ENCODE results near the gene NUDT15. TPM values are rescaled to one million over a fixed set of nuclear protein-coding genes. Genes with fewer than 3 reads are reported as not detected.
"Not testable (repeated sequence)": the region's sequence is repeated elsewhere in the genome, so short reads cannot be mapped to it uniquely, and the experiment has no call there.

The NUDT15 gene
- total and polyA plus RNA-seq, 4 donors: 8.6 to 15.4 (median 10.9) TPM

- no peaks in the 10 kb centered on the region for H3K4me1 ChIP-seq (ENCODE audit: control insufficient read depth in 5 of 5, insufficient read depth in 5 of 5, low read length in 5 of 5)
- no peak overlapping the region for H3K27ac ChIP-seq (ENCODE audit: low read depth in 1 of 2, low read length in 1 of 2)
- H3K9ac ChIP-seq (ENCODE audit: insufficient read depth in 1 of 2, low read length in 2 of 2): no peak overlapping the region
- no peaks in the 10 kb centered on the region for H3K27me3 ChIP-seq (ENCODE audit: control insufficient read depth in 3 of 3, insufficient read depth in 3 of 3, low read length in 2 of 3)
- H3K36me3 ChIP-seq (ENCODE audit: control insufficient read depth in 4 of 4, insufficient read depth in 4 of 4, low read length in 4 of 4): peaks cover 6 to 16% (median 12%) of the 10 kb centered on the region in 4 donors
- no peak for ATAC-seq (ENCODE audit: insufficient read depth, low FRiP score)
- TF ChIP-seq, protein P1, sequence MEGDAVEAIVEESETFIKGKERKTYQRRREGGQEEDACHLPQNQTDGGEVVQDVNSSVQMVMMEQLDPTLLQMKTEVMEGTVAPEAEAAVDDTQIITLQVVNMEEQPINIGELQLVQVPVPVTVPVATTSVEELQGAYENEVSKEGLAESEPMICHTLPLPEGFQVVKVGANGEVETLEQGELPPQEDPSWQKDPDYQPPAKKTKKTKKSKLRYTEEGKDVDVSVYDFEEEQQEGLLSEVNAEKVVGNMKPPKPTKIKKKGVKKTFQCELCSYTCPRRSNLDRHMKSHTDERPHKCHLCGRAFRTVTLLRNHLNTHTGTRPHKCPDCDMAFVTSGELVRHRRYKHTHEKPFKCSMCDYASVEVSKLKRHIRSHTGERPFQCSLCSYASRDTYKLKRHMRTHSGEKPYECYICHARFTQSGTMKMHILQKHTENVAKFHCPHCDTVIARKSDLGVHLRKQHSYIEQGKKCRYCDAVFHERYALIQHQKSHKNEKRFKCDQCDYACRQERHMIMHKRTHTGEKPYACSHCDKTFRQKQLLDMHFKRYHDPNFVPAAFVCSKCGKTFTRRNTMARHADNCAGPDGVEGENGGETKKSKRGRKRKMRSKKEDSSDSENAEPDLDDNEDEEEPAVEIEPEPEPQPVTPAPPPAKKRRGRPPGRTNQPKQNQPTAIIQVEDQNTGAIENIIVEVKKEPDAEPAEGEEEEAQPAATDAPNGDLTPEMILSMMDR (IDR thresholded peaks at IDR 0.05; ENCODE audit: control extremely low read depth, extremely low read depth): no peak
- no peak overlapping the region for H3K4me3 ChIP-seq
- no peaks in the 10 kb centered on the region for H3K9me3 ChIP-seq (ENCODE audit: control insufficient read depth in 4 of 4, insufficient read depth in 3 of 4, low read length in 3 of 4)
- WGBS, 2 donors: 96% methylated on average over 6 of the region's 6 CpGs
- DNase-seq: no peak
Observed at GRCh38 chr13:48054601-48055000, 17.1 kb downstream of the NUDT15 start.

DNA sequence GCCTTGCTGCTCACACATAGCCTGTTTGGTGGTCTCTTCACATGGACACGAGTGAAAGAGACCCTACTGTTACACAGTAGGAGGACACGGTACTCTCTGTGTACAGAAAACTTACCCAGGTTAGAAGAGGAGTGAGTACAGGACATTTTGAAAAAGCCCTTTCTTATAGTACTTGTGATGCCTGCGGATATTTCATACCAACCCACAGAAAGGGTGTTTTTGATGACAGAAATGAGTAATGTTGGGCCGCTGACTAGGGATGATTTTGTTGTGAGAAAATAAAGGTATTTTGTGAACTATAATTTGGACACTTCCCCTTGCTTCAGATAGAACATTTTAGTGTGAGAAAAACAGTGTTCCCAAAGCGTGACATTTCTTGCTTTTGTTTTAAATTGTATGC, 18.2 kb downstream of the NUDT15 start:
- ATAC-seq (ENCODE audit: insufficient read depth, low FRiP score): no peak
- TF ChIP-seq, protein P1 (IDR thresholded peaks at IDR 0.05; ENCODE audit: control extremely low read depth, extremely low read depth): no peak
- no peak overlapping the region for H3K9ac ChIP-seq (ENCODE audit: insufficient read depth in 1 of 2, low read length in 2 of 2)
- DNase-seq: no peak
- no peaks in the 10 kb centered on the region for H3K4me1 ChIP-seq (ENCODE audit: control insufficient read depth in 5 of 5, insufficient read depth in 5 of 5, low read length in 5 of 5)
- no peaks in the 10 kb centered on the region for H3K27me3 ChIP-seq (ENCODE audit: control insufficient read depth in 3 of 3, insufficient read depth in 3 of 3, low read length in 2 of 3)
- 80 to 85% methylated on average over 5 of the region's 5 CpGs for whole genome bisulfite sequencing, 2 donors
- peaks cover 1 to 14% (median 10%) of the 10 kb centered on the region in 4 donors for H3K36me3 ChIP-seq (ENCODE audit: control insufficient read depth in 4 of 4, insufficient read depth in 4 of 4, low read length in 4 of 4)
- no peaks in the 10 kb centered on the region for H3K9me3 ChIP-seq (ENCODE audit: control insufficient read depth in 4 of 4, insufficient read depth in 3 of 4, low read length in 3 of 4)
- no peak overlapping the region for H3K27ac ChIP-seq (ENCODE audit: low read depth in 1 of 2, low read length in 1 of 2)
- H3K4me3 ChIP-seq: no peak overlapping the region

- H3K9me3 ChIP-seq (ENCODE audit: control insufficient read depth in 4 of 4, insufficient read depth in 3 of 4, low read length in 3 of 4); DNase-seq; ATAC-seq (ENCODE audit: insufficient read depth, low FRiP score); H3K27ac ChIP-seq (ENCODE audit: low read depth in 1 of 2, low read length in 1 of 2); H3K4me1 ChIP-seq (ENCODE audit: control insufficient read depth in 5 of 5, insufficient read depth in 5 of 5, low read length in 5 of 5); H3K36me3 ChIP-seq (ENCODE audit: control insufficient read depth in 4 of 4, insufficient read depth in 4 of 4, low read length in 4 of 4); H3K27me3 ChIP-seq (ENCODE audit: control insufficient read depth in 3 of 3, insufficient read depth in 3 of 3, low read length in 2 of 3); H3K4me3 ChIP-seq; H3K9ac ChIP-seq (ENCODE audit: insufficient read depth in 1 of 2, low read length in 2 of 2): not testable (repeated sequence)
- WGBS, 2 donors: 94% methylated on average over 6 of the region's 6 CpGs
Observed at GRCh38 chr13:48058536-48058935, 21.0 kb downstream of the NUDT15 start.

DNA sequence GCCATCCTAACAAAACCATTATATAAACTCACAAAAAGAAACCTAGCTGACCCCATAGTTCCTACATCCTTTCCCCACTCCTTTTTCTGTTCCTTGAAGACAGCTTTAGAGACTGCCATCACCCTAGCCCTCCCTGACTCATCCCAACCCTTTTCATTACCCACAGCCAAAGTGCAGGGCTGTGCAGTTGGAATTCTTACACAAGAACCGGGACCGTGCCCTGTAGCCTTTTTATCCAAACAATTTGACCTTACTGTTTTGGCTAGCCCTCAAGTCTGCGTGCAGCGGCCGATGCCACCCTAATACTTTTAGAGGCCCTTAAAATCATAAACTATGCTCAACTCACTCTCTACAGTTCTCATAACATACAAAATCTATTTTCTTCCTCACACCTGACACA, 22.4 kb downstream of the NUDT15 start:
- not testable (repeated sequence) for H3K4me1 ChIP-seq (ENCODE audit: control insufficient read depth in 5 of 5, insufficient read depth in 5 of 5, low read length in 5 of 5); DNase-seq; H3K4me3 ChIP-seq; H3K9ac ChIP-seq (ENCODE audit: insufficient read depth in 1 of 2, low read length in 2 of 2); H3K27ac ChIP-seq (ENCODE audit: low read depth in 1 of 2, low read length in 1 of 2); H3K36me3 ChIP-seq (ENCODE audit: control insufficient read depth in 4 of 4, insufficient read depth in 4 of 4, low read length in 4 of 4); H3K27me3 ChIP-seq (ENCODE audit: control insufficient read depth in 3 of 3, insufficient read depth in 3 of 3, low read length in 2 of 3); H3K9me3 ChIP-seq (ENCODE audit: control insufficient read depth in 4 of 4, insufficient read depth in 3 of 4, low read length in 3 of 4); ATAC-seq (ENCODE audit: insufficient read depth, low FRiP score)
- WGBS, 2 donors: 66 to 79% methylated on average over 5 of the region's 5 CpGs
